Uterus (tissue), 2 donors: ENCODE results near the gene MYH1.

ENCODE experiments used
- CTCF ChIP-seq, 4 experiments: fragments of 200-600 bp in 2 of 4; fragments of 450-650 bp in 2 of 4; sonication (generic) in 2 of 4; IDR thresholded peaks; one replicate each; pipeline ENCODE4 v1.5.1; 2016 to 2019; ENCODE audit warnings: antibody characterized with exemption in 4 of 4, mild to moderate bottlenecking in 2 of 4, moderate library complexity in 1 of 4
- POLR2A ChIP-seq, 2 donors: fragments of 450-650 bp; IDR thresholded peaks; one replicate each; pipeline ENCODE4 v1.6.1; 2016; ENCODE audit warnings: antibody characterized with exemption in 2 of 2, mild to moderate bottlenecking in 1 of 2, moderate library complexity in 1 of 2

- no peak for TF ChIP-seq CTCF (IDR thresholded peaks at IDR 0.05)
- TF ChIP-seq POLR2A (IDR thresholded peaks at IDR 0.05): no peak
Measured at GRCh38 chr17:10547351-10547750, 29.0 kb upstream of the MYH1 start.
